Neural progenitor cell (in vitro differentiated cells): ENCODE data around the gene LTF.

Experiments used
- EZH2 ChIP-seq: fragments of 200-600 bp; sonication (generic); IDR thresholded peaks from 2 replicates; pipeline ENCODE4 v1.6.1; 2017; ENCODE audit warnings: antibody characterized with exemption, mild to moderate bottlenecking, moderate library complexity
- EZH2phosphoT487 ChIP-seq: fragments of 200-600 bp; sonication (generic); IDR thresholded peaks from 2 replicates; pipeline ENCODE4 v1.6.1; 2017; ENCODE audit warnings: antibody characterized with exemption
- TF ChIP-seq, protein P1 (sequence below): fragments of 200-600 bp; sonication (generic); IDR thresholded peaks from 2 replicates; pipeline ENCODE4 v1.5.1; 2017; ENCODE audit warnings: antibody characterized with exemption, mild to moderate bottlenecking

- TF ChIP-seq, protein P1, sequence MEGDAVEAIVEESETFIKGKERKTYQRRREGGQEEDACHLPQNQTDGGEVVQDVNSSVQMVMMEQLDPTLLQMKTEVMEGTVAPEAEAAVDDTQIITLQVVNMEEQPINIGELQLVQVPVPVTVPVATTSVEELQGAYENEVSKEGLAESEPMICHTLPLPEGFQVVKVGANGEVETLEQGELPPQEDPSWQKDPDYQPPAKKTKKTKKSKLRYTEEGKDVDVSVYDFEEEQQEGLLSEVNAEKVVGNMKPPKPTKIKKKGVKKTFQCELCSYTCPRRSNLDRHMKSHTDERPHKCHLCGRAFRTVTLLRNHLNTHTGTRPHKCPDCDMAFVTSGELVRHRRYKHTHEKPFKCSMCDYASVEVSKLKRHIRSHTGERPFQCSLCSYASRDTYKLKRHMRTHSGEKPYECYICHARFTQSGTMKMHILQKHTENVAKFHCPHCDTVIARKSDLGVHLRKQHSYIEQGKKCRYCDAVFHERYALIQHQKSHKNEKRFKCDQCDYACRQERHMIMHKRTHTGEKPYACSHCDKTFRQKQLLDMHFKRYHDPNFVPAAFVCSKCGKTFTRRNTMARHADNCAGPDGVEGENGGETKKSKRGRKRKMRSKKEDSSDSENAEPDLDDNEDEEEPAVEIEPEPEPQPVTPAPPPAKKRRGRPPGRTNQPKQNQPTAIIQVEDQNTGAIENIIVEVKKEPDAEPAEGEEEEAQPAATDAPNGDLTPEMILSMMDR: no peak
- TF ChIP-seq EZH2: no peak
- TF ChIP-seq EZH2phosphoT487: no peak
Measured at GRCh38 chr3:46399557-46399956, 65.1 kb downstream of the LTF start.
